Fibroblast of lung (primary cell): ENCODE measurements around the gene ARHGEF4. TPM values are rescaled to one million over a fixed set of nuclear protein-coding genes. Genes with fewer than 3 reads are reported as not detected.

ENCODE experiments used
- DNase-seq, 2 donors: peaks; one replicate each; pipeline versions ENCODE4 v3.0.0 to v3.0.0-alpha.2; 2010; ENCODE audit warnings: low read depth in 2 of 2
- H2AFZ ChIP-seq: 2 replicates; pipeline ENCODE4 v1.5.1; 2012; ENCODE audit warnings: low read length, control low read depth, inconsistent platforms
- H3K27ac ChIP-seq: 2 replicates; pipeline ENCODE4 v1.5.1; 2011; ENCODE audit warnings: low read length, control low read depth; ENCODE audit not compliant: insufficient read depth
- H3K27me3 ChIP-seq: 2 replicates; pipeline ENCODE4 v1.5.1; 2011; ENCODE audit warnings: mild to moderate bottlenecking, low read length; ENCODE audit not compliant: control insufficient read depth, insufficient read depth
- H3K36me3 ChIP-seq: 2 replicates; pipeline ENCODE4 v1.5.1; 2011; ENCODE audit warnings: low read length; ENCODE audit not compliant: control insufficient read depth, insufficient read depth
- H3K4me1 ChIP-seq: 2 replicates; pipeline ENCODE4 v1.5.1; 2011; ENCODE audit warnings: low read length; ENCODE audit not compliant: control insufficient read depth, insufficient read depth; ENCODE audit errors: extremely low read depth
- H3K4me2 ChIP-seq: 2 replicates; pipeline ENCODE4 v1.5.1; 2011; ENCODE audit warnings: low read length, control low read depth; ENCODE audit not compliant: insufficient read depth; ENCODE audit errors: extremely low read depth
- H3K4me3 ChIP-seq, 4 experiments: fragments of 200-600 bp in 1 of 4; sonication (generic) in 1 of 4; replicated peaks in 1 of 4; 2 replicates each; pipeline ENCODE4 v1.5.1; 2011 to 2016; ENCODE audit warnings: low read length in 4 of 4, low read depth in 3 of 4, mild to moderate bottlenecking in 3 of 4, control low read depth in 2 of 4, inconsistent platforms in 1 of 4, mixed read lengths in 1 of 4; ENCODE audit not compliant: insufficient read depth in 1 of 4; ENCODE audit errors: control extremely low read depth in 1 of 4
- H3K79me2 ChIP-seq: 2 replicates; pipeline ENCODE4 v1.5.1; 2012; ENCODE audit warnings: mild to moderate bottlenecking, low read length, inconsistent platforms; ENCODE audit not compliant: control insufficient read depth, insufficient read depth
- H3K9ac ChIP-seq: 2 replicates; pipeline ENCODE4 v1.5.1; 2011; ENCODE audit warnings: mild to moderate bottlenecking, low read length, control low read depth; ENCODE audit not compliant: insufficient read depth
- H3K9me3 ChIP-seq: 2 replicates; pipeline ENCODE4 v1.5.1; 2012; ENCODE audit warnings: low read depth, low read length; ENCODE audit not compliant: control insufficient read depth, insufficient read depth
- H4K20me1 ChIP-seq: 2 replicates; pipeline ENCODE4 v1.5.1; 2011; ENCODE audit warnings: low read length; ENCODE audit not compliant: control insufficient read depth, insufficient read depth; ENCODE audit errors: extremely low read depth
- EZH2 ChIP-seq: IDR thresholded peaks from 2 replicates; pipeline ENCODE4 v1.5.1; 2012; ENCODE audit warnings: low read length, control low read depth, mild to moderate bottlenecking; ENCODE audit errors: missing control alignments
- polyA plus RNA-seq, 2 donors: library from polyadenylated mRNA; depleted of rRNA in 1 of 2; stranded (reverse) in 1 of 2; unstranded in 1 of 2; fragments of >200 nt; gene quantifications; 2 replicates each; pipeline ENCODE4 v1.2.1, GENCODE V29; 2011 to 2012; ENCODE audit warnings: missing spikeins in 1 of 2
- total RNA-seq: library from RNA; depleted of rRNA; stranded (reverse); fragments of >200 nt; gene quantifications from 2 replicates; pipeline ENCODE4 v1.2.1, GENCODE V29; 2014
- TF ChIP-seq, protein P1 (sequence below), 2 donors: IDR thresholded peaks in 1 of 2; conservative IDR thresholded peaks in 1 of 2; 1 replicate in 1 of 2; 2 replicates in 1 of 2; pipeline ENCODE4 v1.5.1; 2011 to 2012; ENCODE audit warnings: low read length in 2 of 2, control low read depth in 1 of 2, inconsistent platforms in 1 of 2, low read depth in 1 of 2, mild to moderate bottlenecking in 1 of 2

ARHGEF4 gene
- total and polyA plus RNA-seq, 2 donors (not counting 1 experiment from before 2014, with no cell fraction given) = 0.05 to 0.83 TPM

DNA sequence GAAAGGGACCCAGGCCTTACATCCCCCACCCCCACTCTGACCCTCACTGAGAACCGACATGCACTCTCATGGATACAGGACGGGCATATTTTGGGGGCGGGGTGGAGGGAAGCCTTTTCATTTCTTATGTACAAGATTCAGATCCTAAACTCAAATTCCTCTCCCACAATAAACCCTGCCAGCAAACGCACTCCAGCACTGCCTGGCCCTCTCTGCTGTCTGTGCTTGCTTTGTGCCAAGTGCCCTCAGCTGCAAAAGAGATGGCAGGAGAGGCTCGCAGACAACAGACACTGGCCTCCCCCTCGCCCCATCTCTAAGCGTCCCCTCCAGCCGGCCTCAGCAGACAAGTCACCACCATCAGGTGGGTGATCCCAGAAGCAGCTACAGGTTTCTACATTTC, 214.2 kb downstream of the ARHGEF4 start:
- Histone ChIP-seq H3K4me1 (no peaks in the 10 kb centered on the region), H3K36me3 (peaks cover 29% of the 10 kb centered on the region), H3K4me3 (no peak overlapping the region), H2AFZ (no peak overlapping the region), H3K79me2 (peaks cover 10% of the 10 kb centered on the region), H3K9me3 (no peaks in the 10 kb centered on the region), H3K27me3 (no peaks in the 10 kb centered on the region), H3K9ac (no peak overlapping the region), H3K4me2 (no peak overlapping the region), H4K20me1 (no peaks in the 10 kb centered on the region), H3K27ac (no peak overlapping the region)
- DNase-seq = no peak
- TF ChIP-seq EZH2 = no peak

DNA sequence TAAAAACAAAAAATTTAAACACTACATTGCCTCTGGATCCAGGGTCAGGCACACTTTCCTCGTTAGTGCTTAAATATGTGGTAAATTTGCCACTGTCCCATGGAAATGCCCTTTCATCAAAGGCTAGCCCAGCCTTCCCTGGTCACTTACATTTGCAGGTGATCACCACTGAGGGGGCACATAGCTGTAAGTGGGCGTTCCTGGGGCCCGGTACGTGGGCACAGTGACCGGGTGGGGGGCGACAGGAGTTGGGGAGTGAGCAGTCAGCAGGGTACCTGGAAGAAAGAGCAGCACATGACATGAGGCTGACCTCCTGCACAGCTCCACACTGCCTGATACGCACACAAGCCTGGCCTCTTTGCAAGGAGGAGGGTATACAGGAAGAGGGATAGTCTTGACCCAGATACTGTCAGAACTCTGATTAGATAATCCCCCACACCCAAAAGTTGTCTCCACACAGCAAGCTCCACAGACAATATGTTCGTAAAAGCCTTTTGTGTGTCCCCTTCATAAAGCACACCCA, 216.1 kb downstream of the ARHGEF4 start:
- no peaks in the 10 kb centered on the region for H3K4me1 ChIP-seq
- no peak overlapping the region for H2AFZ ChIP-seq
- no peak overlapping the region for H3K27ac ChIP-seq
- peaks cover 25% of the 10 kb centered on the region for H3K79me2 ChIP-seq
- H3K9ac ChIP-seq = no peak overlapping the region
- H3K36me3 ChIP-seq = peaks cover 27% of the 10 kb centered on the region
- no peaks in the 10 kb centered on the region for H3K9me3 ChIP-seq
- H3K4me2 ChIP-seq = no peak overlapping the region
- H3K27me3 ChIP-seq = no peaks in the 10 kb centered on the region
- no peaks in the 10 kb centered on the region for H4K20me1 ChIP-seq
- H3K4me3 ChIP-seq = no peak overlapping the region
- TF ChIP-seq, protein P1, sequence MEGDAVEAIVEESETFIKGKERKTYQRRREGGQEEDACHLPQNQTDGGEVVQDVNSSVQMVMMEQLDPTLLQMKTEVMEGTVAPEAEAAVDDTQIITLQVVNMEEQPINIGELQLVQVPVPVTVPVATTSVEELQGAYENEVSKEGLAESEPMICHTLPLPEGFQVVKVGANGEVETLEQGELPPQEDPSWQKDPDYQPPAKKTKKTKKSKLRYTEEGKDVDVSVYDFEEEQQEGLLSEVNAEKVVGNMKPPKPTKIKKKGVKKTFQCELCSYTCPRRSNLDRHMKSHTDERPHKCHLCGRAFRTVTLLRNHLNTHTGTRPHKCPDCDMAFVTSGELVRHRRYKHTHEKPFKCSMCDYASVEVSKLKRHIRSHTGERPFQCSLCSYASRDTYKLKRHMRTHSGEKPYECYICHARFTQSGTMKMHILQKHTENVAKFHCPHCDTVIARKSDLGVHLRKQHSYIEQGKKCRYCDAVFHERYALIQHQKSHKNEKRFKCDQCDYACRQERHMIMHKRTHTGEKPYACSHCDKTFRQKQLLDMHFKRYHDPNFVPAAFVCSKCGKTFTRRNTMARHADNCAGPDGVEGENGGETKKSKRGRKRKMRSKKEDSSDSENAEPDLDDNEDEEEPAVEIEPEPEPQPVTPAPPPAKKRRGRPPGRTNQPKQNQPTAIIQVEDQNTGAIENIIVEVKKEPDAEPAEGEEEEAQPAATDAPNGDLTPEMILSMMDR (conservative IDR thresholded peaks at IDR 0.05 in 1 of 2, IDR thresholded peaks at IDR 0.05 in 1 of 2; ENCODE audit: low read depth in 1 of 2, low read length in 2 of 2) = no peak
- TF ChIP-seq EZH2 = no peak
- no peak for DNase-seq

DNA sequence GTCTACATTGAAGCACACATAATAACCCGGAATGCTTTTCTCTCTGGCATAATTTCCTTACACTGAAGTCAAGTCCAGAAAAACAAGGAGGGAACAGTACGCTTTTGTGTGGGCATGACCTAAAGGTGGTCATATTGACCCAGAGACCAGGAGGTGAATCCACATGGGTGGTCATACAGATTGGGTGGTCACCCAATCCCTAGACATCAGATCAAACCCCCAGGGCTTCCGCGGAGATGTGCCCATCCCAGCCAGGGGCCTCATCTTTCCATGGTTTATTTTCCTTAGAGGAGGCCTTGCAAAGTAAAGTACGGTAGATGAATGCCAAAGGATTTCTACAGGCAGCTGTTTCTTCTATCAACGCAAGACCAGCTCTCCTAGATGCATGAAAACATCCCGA, 217.8 kb downstream of the ARHGEF4 start:
- DNase-seq = no peak
- Histone ChIP-seq H3K79me2 (peaks cover 42% of the 10 kb centered on the region), H3K27me3 (no peaks in the 10 kb centered on the region), H3K4me1 (no peaks in the 10 kb centered on the region), H4K20me1 (no peaks in the 10 kb centered on the region), H2AFZ (no peak overlapping the region), H3K36me3 (peaks cover 20% of the 10 kb centered on the region), H3K9ac (no peak overlapping the region), H3K27ac (no peak overlapping the region), H3K4me3 (no peak overlapping the region), H3K9me3 (no peaks in the 10 kb centered on the region), H3K4me2 (no peak overlapping the region)
- TF ChIP-seq, protein P1 (conservative IDR thresholded peaks at IDR 0.05 in 1 of 2, IDR thresholded peaks at IDR 0.05 in 1 of 2; ENCODE audit: low read depth in 1 of 2, low read length in 2 of 2) = no peak
- TF ChIP-seq EZH2 = no peak
